Epidermal melanocyte (primary cell): ENCODE data around the gene EXD3.

Experiments
- DNase-seq: peaks from one replicate; pipeline ENCODE4 v3.0.0; 2011; ENCODE audit warnings: low spot score; ENCODE audit not compliant: insufficient read length

Gene EXD3

DNA sequence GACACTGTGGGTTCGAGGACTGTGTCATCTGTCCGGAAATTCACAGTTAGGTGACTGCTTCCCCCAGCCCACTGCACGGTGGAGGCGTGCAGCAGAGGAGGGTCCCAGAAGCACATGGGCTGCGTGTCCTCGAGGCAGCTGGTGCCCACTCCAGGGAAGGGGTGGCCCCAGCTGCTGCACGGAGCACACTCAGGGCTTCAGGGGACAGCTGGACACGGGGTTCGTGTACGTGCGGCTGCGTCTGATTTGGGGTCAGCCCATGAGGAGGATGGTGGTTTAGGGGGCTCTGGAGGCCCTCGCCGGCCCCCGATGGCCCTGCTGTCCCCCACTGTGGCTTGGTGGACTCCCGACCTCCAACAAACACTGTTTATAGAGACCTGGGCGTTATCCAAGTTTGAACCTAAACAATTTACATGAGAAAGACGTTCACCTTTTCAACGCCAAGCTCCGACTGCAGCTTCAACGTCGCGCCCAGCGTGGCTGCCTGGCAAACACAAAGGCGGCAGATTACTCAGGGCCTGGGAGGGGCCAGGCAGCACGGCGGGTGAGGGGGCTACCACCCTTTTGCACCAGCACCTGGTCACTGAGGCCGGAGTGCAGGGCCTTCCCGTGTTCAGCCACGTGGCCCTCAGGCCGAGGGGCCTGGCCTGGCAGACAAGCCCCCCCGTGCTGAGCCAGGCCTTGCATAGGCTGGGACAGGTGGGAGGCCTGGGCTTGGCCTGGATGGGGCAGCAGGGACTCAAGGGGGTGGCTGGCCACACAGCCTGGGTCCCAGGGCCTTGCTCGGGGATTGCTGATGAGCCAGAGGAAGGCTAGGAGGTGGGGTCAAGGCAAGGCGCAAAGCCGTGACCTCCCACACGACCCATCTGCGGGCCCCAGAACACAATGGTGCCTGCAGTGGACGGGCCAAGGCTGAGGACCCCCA is 55.2 kb downstream of the EXD3 start:
- no peak for DNase-seq

GRCh38 chr9:137366891-137367381 is 56.0 kb downstream of the EXD3 start:
- no peak for DNase-seq

DNA sequence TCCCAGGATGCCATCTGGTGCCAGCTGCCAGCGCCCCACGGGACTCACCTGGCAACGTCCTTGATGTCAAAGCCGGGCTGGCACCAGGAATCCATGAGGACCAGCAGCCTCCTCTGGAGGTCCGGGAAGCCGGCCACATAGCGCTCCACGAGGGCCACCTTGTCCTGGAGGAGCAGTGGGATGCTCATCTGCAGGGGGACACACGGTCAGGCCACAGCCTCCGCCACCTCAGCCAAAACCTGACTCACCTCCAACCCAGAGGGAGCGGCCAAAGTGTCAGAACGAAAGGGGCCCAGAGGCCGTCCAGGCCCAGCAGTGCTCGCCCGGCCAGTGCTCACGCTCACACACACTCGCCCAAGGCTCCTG is 56.5 kb downstream of the EXD3 start:
- no peak for DNase-seq

- DNase-seq = no peak
Observed at GRCh38 chr9:137365552-137366444, 57.2 kb downstream of the EXD3 start.

DNA sequence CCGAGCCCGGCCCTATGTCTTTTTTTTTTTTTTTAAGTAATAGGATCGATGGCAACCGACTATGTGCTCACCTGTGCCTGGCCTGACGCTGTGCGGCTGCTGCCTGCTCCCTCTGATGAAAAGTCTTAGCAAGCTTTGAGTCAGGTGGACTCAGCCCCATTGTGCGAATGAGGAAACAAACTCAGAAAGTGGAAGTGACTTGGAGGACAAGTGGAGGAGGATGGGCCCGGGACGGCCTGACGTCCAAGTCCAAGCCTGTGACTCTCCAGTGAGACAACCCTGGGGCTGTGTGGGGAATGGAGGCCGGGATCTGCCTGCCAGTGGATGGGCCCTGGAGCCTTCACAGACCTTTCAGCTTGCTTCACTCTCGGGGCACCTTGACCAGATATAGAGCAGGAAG is 57.9 kb downstream of the EXD3 start:
- DNase-seq = no peak

DNA sequence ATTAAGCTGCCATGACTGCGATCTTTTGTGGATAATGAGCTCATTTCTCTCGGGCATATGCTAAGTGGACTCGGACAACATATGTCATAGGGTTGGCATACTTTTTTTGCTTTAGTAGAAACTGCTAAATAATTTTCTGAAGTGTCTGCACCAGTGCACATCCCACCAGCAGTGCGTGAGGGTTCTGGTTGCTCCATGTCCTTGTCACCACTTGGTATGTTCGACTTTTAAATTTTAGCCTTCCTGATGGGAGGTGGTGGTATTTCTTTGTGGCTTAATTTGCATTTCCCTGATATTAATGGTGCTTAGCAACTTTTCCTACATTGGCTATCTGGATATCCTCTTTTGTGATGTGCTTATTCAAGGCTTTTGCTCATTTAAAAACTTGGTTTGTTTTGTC is 63.1 kb downstream of the EXD3 start:
- DNase-seq = no peak

- no peak for DNase-seq
Observed at GRCh38 chr9:137358126-137358525, 64.8 kb downstream of the EXD3 start.

DNA sequence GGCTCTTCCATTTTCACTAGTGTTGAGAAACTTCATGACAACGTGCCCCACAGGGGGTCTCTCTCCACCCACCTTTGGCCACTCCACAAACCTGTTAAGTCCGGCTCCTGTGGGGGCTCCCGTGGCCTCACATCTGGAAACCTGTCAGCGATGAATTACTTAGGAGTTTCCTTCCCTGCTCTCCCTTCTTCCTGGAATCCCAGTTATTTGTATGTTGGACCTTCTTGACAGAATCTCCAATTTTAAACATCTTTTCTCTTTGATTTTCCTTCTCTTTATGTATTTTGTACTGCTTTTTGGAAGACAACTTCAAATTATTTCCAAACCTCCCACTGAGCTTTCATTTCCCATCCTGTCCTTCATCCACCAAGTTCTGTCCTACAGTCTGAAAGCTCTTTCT is 65.8 kb downstream of the EXD3 start:
- DNase-seq = no peak

DNA sequence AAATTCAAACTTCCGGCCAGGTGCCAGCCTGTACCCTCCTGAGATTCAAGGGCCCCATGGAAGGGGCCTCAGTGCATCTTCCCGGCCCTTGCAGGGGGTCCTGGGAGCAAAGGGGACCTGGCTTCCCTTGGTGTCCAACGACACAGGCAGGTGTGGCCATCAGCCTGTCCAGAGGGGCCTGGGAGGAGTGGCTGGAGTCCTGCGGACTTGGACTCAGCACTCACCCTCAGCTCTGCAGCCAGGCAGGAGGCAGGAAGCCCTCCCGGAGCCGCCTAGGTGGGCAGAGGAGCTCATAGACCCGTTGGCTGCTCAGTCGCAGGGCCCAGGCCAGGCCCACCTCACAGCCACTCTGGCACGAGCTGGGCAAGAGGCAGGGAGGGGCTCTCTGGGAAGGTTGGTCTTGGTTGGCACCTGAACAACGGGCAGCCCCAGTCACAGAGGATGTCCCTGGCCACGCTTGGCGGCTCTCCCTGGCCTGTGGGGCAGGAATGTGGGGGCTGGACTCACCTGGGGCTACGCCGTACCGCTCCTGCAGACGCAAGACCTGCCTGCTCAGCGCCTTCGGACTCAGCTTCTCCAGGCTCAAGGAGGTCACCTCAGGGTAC is 67.1 kb downstream of the EXD3 start:
- no peak for DNase-seq

DNA sequence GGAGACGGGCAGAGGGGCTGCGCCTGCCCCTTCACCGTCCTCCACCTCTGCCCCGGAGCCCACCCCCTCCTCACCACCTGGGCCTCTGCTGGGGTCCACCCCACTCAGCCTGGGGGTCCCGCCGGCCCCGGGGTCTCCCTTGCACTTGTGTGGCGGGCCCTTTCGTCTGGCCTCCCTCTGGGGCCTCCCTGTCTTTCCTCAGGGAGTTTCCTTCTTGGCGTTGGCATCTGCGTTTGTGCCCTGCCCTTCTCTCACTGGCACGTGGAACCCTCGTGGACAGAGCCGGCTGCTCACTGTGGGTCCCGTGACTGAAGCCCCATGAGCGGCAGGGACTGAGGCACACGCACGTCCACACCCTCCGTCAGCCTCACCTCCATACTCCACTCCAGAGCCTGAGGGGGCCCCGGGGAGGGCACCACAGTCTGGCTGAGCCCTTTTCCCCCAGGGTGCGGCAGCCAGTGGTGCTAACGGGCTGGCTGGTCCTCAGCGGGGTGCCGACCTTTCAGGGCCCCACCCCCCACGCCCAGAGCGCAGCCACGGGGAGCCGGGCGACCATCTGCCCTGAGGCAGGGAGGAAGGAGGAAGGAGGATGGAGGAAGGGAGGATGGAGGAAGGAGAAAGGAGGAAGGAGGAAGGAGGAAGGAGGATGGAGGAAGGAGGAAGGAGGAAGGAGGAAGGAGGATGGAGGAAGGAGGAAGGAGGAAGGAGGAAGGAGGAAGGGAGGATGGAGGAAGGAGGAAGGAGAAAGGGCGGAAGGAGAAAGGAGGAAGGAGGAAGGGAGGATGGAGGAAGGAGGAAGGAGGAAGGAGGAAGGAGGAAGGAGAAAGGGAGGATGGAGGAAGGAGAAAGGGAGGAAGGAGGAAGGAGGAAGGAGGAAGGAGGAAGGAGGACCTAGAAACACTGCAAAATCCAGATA is 67.9 kb downstream of the EXD3 start:
- no peak for DNase-seq

DNA sequence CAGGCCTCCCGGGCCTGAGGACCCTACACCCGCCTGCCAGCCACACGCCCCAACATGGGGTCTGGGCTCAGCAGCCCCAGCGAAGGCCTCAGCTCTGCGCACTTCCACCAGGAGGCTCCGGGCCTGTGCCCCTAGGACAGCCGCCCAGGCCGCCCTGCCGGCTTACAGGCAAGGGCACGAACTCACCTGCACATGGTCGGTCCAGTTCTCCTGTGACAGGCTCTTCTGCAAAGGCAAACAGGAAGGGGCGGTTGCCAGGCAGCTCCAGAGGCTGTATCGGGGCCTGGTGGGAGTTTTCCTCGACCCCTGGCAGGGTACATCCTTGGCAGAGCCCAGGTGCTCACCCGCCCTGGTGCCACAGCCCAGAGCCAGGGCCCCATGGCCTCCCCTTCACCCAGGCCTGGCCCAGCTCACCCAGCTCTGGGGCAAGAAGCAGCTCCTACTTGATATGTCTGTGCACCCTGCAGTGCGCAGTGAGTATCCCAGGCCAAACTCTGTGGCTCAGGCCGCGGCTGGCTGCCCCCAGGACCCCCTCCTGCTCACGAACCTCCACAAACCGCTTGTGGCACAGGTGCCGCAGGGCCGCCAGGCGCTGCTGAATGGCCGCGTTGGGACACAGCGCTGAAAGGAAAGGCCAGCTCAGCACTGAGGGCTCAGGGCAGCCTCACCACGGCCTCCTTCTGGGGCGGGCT is 68.7 kb downstream of the EXD3 start:
- DNase-seq = no peak

DNA sequence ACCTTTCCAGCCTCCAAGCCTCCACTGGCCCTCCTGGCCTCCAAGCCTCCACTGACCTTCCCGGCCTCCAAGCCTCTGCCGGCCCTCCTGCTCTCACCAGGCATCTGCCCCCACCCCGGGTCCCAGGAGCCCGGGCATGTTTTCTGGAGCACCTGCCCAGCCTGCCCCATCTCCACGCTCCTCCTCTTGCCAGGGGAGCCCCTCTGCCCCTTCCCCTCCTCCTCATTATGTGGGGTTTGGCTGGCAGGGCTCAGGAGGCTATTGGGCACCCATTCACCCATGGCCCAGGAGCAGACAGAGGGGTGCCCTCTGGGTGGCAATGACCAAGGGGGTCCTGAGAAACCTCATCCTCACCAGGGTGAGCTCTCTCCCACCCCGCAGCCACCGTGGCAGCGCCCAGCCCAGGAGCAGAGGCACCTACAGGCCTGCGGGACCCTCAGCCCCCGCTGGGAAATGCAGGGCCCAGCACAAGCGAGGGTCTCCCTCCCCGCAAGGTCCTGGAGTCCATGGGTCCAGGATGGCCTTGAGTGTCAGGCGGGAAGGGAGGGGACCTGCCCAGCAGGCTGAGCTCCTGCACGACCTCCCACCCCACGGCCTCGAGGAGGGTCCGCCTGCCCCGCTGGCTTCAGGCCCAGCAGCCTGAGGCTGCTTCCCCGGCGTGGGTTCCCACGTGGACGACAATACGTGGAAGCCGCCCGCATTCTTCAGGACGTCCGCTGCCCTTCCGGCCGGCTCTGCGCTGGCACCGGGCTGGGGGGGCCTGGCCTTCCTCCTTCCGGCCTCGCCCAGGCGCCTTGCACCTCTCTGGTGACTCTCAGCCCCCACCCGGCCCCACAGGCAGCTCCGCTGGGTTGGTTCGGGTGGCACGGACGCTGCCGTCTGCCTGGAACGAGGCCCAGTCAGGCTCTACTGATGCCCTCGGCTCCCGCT is 69.5 kb downstream of the EXD3 start:
- DNase-seq = no peak

- no peak for DNase-seq
Observed at GRCh38 chr9:137352511-137353222, 70.3 kb downstream of the EXD3 start.

DNA sequence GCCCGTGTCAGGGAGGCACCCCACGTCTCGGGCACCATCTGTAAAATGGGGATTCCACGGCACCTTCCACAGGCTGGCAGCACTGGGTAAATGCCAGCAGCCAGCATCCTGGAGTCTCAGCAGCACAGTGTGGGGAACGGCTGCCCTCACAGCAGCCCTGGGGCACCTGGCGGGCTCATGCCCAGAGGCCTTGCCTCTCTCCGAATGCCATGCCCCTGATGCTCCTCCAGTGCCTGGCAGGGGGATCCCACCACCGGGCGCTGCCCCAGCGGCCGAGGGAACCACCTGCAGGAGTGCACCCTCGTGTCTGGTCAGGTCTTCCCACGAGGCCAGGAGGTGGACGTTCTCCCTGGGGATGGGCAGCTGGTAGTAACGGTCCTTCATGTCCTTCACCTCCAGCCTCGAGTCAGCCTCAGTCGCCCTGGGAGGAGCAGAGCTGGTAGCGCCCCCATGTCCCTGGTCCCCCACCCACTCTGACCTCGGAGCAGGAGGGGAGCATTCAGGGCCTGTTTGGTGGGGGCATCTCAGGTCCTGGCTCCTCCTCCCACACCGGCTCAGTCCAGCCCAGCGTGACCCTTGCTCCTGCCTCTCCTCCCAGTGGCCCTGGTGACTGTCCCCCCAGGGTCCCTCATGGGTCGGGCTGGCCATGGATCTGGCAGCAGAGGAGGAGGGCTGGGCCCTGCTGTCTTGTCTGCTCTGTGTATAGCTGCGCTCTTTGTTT is 71.0 kb downstream of the EXD3 start:
- no peak for DNase-seq

GRCh38 chr9:137350696-137351584 is 72.0 kb downstream of the EXD3 start:
- DNase-seq = no peak

DNA sequence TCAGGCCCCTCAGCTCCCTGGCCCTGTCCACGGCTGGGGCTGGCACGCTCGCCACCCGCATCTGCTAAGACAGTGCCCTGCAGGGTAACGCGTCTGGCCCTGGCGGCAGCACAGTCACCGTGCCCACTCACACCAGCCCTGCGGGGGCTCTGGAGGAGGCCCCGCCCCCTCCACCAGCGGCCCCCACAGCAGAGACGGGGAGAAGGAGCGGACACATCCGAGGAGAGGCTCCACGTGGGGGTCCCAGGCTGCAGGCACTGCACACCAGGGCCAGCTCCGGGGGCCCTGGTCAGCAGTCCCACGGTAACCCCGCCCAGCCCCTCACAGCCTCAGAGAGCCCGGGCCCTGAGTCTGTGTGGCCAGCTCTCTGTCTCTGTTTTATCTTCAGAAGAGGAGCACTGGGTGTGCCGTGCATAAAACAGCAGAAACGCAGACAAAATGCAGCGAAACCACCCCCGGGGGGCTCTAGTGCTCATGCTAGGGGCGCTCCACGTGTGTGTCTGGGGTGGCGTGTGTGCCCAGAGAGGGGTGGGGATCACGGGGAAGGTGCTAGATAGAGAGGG is 73.4 kb downstream of the EXD3 start:
- no peak for DNase-seq
